ENCODE measurements around the gene THADA.

GRCh38 chr2:43391201-43391877 lies 204.5 kb downstream of the THADA start:
- no peak for TF ChIP-seq CTCF (IDR thresholded peaks at IDR 0.05; ENCODE audit: borderline replicate concordance, extremely low read depth, low read length, poor library complexity, severe bottlenecking)
- TF ChIP-seq EZH2 (IDR thresholded peaks at IDR 0.05; ENCODE audit: borderline replicate concordance, low read depth, low read length, severe bottlenecking): no peak
